CD14-positive monocyte (primary cell): ENCODE measurements around the gene KRAS. TPM values are rescaled to one million over a fixed set of nuclear protein-coding genes. Genes with fewer than 3 reads are reported as not detected.

Experiments used
- DNase-seq, 3 donors: peaks; one replicate each; pipeline ENCODE4 v3.0.0-alpha.2; 2011 to 2022
- H2AFZ ChIP-seq: 2 replicates; pipeline ENCODE4 v1.6.0; 2012; ENCODE audit warnings: mild to moderate bottlenecking, low read depth, low read length, inconsistent platforms; ENCODE audit not compliant: insufficient read depth, poor library complexity, severe bottlenecking
- H3K27ac ChIP-seq, 2 donors: 1 replicate in 1 of 2; 2 replicates in 1 of 2; pipeline ENCODE4 v1.5.1; 2012 to 2013; ENCODE audit warnings: low read length in 2 of 2, control low read depth in 1 of 2, inconsistent platforms in 1 of 2, low read depth in 1 of 2, mild to moderate bottlenecking in 1 of 2
- H3K27me3 ChIP-seq, 2 donors: one replicate each; pipeline versions ENCODE4 v1.6.0 to v1.6.1; 2011 to 2013; ENCODE audit warnings: low read length in 2 of 2; ENCODE audit not compliant: control insufficient read depth in 2 of 2, insufficient read depth in 2 of 2
- H3K36me3 ChIP-seq, 2 donors: replicated peaks in 1 of 2; 1 replicate in 1 of 2; 2 replicates in 1 of 2; pipeline versions ENCODE4 v1.5.1 to v1.6.1; 2012 to 2013; ENCODE audit warnings: low read length in 2 of 2, control low read depth in 1 of 2, inconsistent platforms in 1 of 2, mild to moderate bottlenecking in 1 of 2; ENCODE audit not compliant: insufficient read depth in 2 of 2, control insufficient read depth in 1 of 2
- H3K4me1 ChIP-seq, 2 donors: 1 replicate in 1 of 2; 2 replicates in 1 of 2; pipeline versions ENCODE4 v1.5.1 to v1.6.1; 2012 to 2013; ENCODE audit warnings: low read length in 2 of 2, control low read depth in 1 of 2, inconsistent platforms in 1 of 2, mild to moderate bottlenecking in 1 of 2, moderate library complexity in 1 of 2; ENCODE audit not compliant: insufficient read depth in 2 of 2, control insufficient read depth in 1 of 2
- H3K4me2 ChIP-seq: replicated peaks from 2 replicates; pipeline ENCODE3; 2012; ENCODE audit warnings: low read length, moderate library complexity, mild to moderate bottlenecking; ENCODE audit not compliant: poor library complexity, severe bottlenecking; ENCODE audit errors: extremely low read depth
- H3K4me3 ChIP-seq, 3 experiments: fragments of 200-600 bp in 1 of 3; sonication (generic) in 1 of 3; replicated peaks in 1 of 3; 1 replicate in 2 of 3; 2 replicates in 1 of 3; pipeline ENCODE4 v1.5.1; 2011 to 2013; ENCODE audit warnings: low read length in 3 of 3, mild to moderate bottlenecking in 3 of 3, control low read depth in 2 of 3, low read depth in 2 of 3, inconsistent platforms in 1 of 3, moderate library complexity in 1 of 3
- H3K79me2 ChIP-seq: 2 replicates; pipeline ENCODE4 v1.6.0; 2012; ENCODE audit warnings: mild to moderate bottlenecking, control low read depth, inconsistent platforms, low read length, moderate library complexity; ENCODE audit not compliant: insufficient read depth
- H3K9ac ChIP-seq: 2 replicates; pipeline ENCODE4 v1.6.0; 2017; ENCODE audit warnings: low read length, mild to moderate bottlenecking; ENCODE audit not compliant: insufficient read depth, poor library complexity, severe bottlenecking
- H3K9me3 ChIP-seq, 2 donors: replicated peaks in 1 of 2; 1 replicate in 1 of 2; 2 replicates in 1 of 2; pipeline versions ENCODE4 v1.5.1 to v1.6.1; 2012 to 2013; ENCODE audit warnings: low read length in 2 of 2, control low read depth in 1 of 2; ENCODE audit not compliant: control insufficient read depth in 1 of 2, insufficient read depth in 1 of 2
- H4K20me1 ChIP-seq: 2 replicates; pipeline ENCODE4 v1.6.0; 2012; ENCODE audit warnings: mild to moderate bottlenecking, low read length, control low read depth, moderate library complexity; ENCODE audit not compliant: insufficient read depth
- H3K27ac Mint-ChIP-seq, 7 donors: one replicate each; pipeline ENCODE4 v1.8.0; 2020; ENCODE audit warnings: mild to moderate bottlenecking in 7 of 7, mixed read lengths in 7 of 7, moderate library complexity in 6 of 7, inconsistent platforms in 2 of 7
- H3K27me3 Mint-ChIP-seq, 3 donors: one replicate each; pipeline ENCODE4 v1.8.0; 2021 to 2022; ENCODE audit warnings: low read depth in 3 of 3, mild to moderate bottlenecking in 3 of 3, mixed read lengths in 3 of 3, moderate library complexity in 3 of 3, inconsistent platforms in 1 of 3
- H3K36me3 Mint-ChIP-seq, 2 donors: one replicate each; pipeline ENCODE4 v1.8.0; 2020; ENCODE audit warnings: mixed read lengths in 2 of 2, inconsistent platforms in 1 of 2, mild to moderate bottlenecking in 1 of 2
- H3K4me1 Mint-ChIP-seq: one replicate; pipeline ENCODE4 v1.8.0; 2020; ENCODE audit warnings: mild to moderate bottlenecking, mixed read lengths
- H3K4me3 Mint-ChIP-seq, 2 donors: one replicate each; pipeline ENCODE4 v1.8.0; 2020; ENCODE audit warnings: mild to moderate bottlenecking in 2 of 2, mixed read lengths in 2 of 2, moderate library complexity in 1 of 2
- H3K9me3 Mint-ChIP-seq, 7 donors: one replicate each; pipeline ENCODE4 v1.8.0; 2020 to 2022; ENCODE audit warnings: mixed read lengths in 7 of 7, mild to moderate bottlenecking in 6 of 7, moderate library complexity in 6 of 7, inconsistent platforms in 2 of 7
- CTCF ChIP-seq: fragments of 200-600 bp; IDR thresholded peaks from one replicate; pipeline ENCODE4 v1.8.0; 2022; ENCODE audit warnings: antibody characterized with exemption, mild to moderate bottlenecking
- WGBS: methylation state at CpG from one replicate; pipeline ENCODE4 v1.1.5; 2013; ENCODE audit warnings: missing lambda C conversion rate; ENCODE audit not compliant: insufficient coverage; 5-methylcytosine and 5-hydroxymethylcytosine counted together
- intact Hi-C, 2 donors: fragments of 100-400 bp; cut with micrococcal nuclease; formaldehyde crosslinking; loops; one replicate each; pipeline versions ENCODE4 v1.15.0 to v1.15.1; 2023
- polyA plus RNA-seq, 3 donors: library from polyadenylated mRNA; depleted of rRNA in 1 of 3; unstranded in 2 of 3; stranded (reverse) in 1 of 3; fragments of 300-500 nt in 2 of 3; fragments of >200 nt in 1 of 3; fragmentation: Illumina TruSeq in 2 of 3; gene quantifications; 1 replicate in 2 of 3; 2 replicates in 1 of 3; pipeline ENCODE4 v1.2.3, GENCODE V29; 2012 to 2021

The KRAS gene
- polyA plus RNA-seq, 3 donors, result 12.1 to 37.4 (median 33.0) TPM

- Mint-ChIP-seq H3K27ac (no peak overlapping the region), H3K9me3 (no peaks in the 10 kb centered on the region), H3K4me3 (no peak overlapping the region), H3K4me1 (peaks cover 9% of the 10 kb centered on the region), H3K36me3 (no peaks in the 10 kb centered on the region), H3K27me3 (no peaks in the 10 kb centered on the region)
- DNase-seq, result peak; percentile 41 to 60 (median 55)
- WGBS, result 59% methylated on average over 2 of the region's 2 CpGs
- H4K20me1 ChIP-seq, result no peaks in the 10 kb centered on the region
- H3K27ac ChIP-seq, result no peak overlapping the region
- H2AFZ ChIP-seq, result no peak overlapping the region
- H3K9ac ChIP-seq, result no peak overlapping the region
- H3K9me3 ChIP-seq, result no peaks in the 10 kb centered on the region
- no peak overlapping the region for H3K4me2 ChIP-seq
- intact Hi-C loops, result no loop called here
- no peaks in the 10 kb centered on the region for H3K79me2 ChIP-seq
- TF ChIP-seq CTCF, result no peak
- H3K36me3 ChIP-seq, result no peaks in the 10 kb centered on the region
- H3K4me1 ChIP-seq, result no peaks in the 10 kb centered on the region
- no peak overlapping the region for H3K4me3 ChIP-seq
- no peaks in the 10 kb centered on the region for H3K27me3 ChIP-seq
These were observed 19.0 kb upstream of the KRAS start for GRCh38 chr12:25269701-25270100.

GRCh38 chr12:25266497-25266896, 15.8 kb upstream of the KRAS start:
- H3K4me3 Mint-ChIP-seq, result no peak overlapping the region
- peaks cover 9% of the 10 kb centered on the region for H3K4me1 Mint-ChIP-seq
- no peaks in the 10 kb centered on the region for H4K20me1 ChIP-seq
- no peak overlapping the region for H2AFZ ChIP-seq
- no peaks in the 10 kb centered on the region for H3K27me3 ChIP-seq
- H3K4me3 ChIP-seq, result no peak overlapping the region
- TF ChIP-seq CTCF, result no peak
- no peak overlapping the region for H3K9ac ChIP-seq
- no peaks in the 10 kb centered on the region for H3K36me3 Mint-ChIP-seq
- DNase-seq, result no peak
- H3K9me3 Mint-ChIP-seq, result no peaks in the 10 kb centered on the region
- H3K27ac Mint-ChIP-seq, result no peak overlapping the region
- H3K79me2 ChIP-seq, result no peaks in the 10 kb centered on the region
- no peaks in the 10 kb centered on the region for H3K36me3 ChIP-seq
- no peak overlapping the region for H3K27ac ChIP-seq
- intact Hi-C loops, result no loop called here
- no peaks in the 10 kb centered on the region for H3K9me3 ChIP-seq
- peaks cover 0 to 2% (median 1%) of the 10 kb centered on the region in 3 donors for H3K27me3 Mint-ChIP-seq
- H3K4me1 ChIP-seq, result no peaks in the 10 kb centered on the region
- no peak overlapping the region for H3K4me2 ChIP-seq
